HepG2 (cell line): ENCODE data around the gene LASP1. TPM values are rescaled to one million over a fixed set of nuclear protein-coding genes. Genes with fewer than 3 reads are reported as not detected.

Experiments
- ARID2 ChIP-seq: sonication (generic); formaldehyde crosslinking; IDR thresholded peaks from 2 replicates; pipeline ENCODE4 v1.8.1; 2022; ENCODE audit warnings: mild to moderate bottlenecking, missing genetic modification reagents, borderline replicate concordance
- BCLAF1 ChIP-seq: fragments of 450-650 bp; IDR thresholded peaks from 2 replicates; pipeline ENCODE4 v1.6.1; 2017; ENCODE audit warnings: mild to moderate bottlenecking
- BORCS8-MEF2B ChIP-seq: sonication (generic); formaldehyde crosslinking; IDR thresholded peaks from 2 replicates; pipeline ENCODE4 v1.8.0; 2022; ENCODE audit warnings: mild to moderate bottlenecking, missing genetic modification reagents
- GMEB1 ChIP-seq: sonication (generic); formaldehyde crosslinking; IDR thresholded peaks from 2 replicates; pipeline ENCODE4 v1.5.1; 2020; ENCODE audit warnings: missing genetic modification reagents, mild to moderate bottlenecking, borderline replicate concordance
- HNRNPH1 ChIP-seq: fragments of 200-400 bp; formaldehyde crosslinking; optimal IDR thresholded peaks from 2 replicates; pipeline ENCODE3; 2017; ENCODE audit warnings: mild to moderate bottlenecking, low read depth, low read length
- HOXA7 ChIP-seq: sonication (generic); formaldehyde crosslinking; IDR thresholded peaks from 2 replicates; pipeline ENCODE4 v1.8.1; 2022; ENCODE audit warnings: mild to moderate bottlenecking, missing genetic modification reagents, moderate library complexity
- NR0B2 ChIP-seq: sonication (generic); formaldehyde crosslinking; IDR thresholded peaks from 2 replicates; pipeline ENCODE4 v1.4.0; 2020; ENCODE audit warnings: mild to moderate bottlenecking, missing genetic modification reagents
- PAX8 ChIP-seq: sonication (generic); formaldehyde crosslinking; IDR thresholded peaks from 2 replicates; pipeline ENCODE4 v1.8.0; 2022; ENCODE audit warnings: mild to moderate bottlenecking, missing genetic modification reagents, borderline replicate concordance
- POGK ChIP-seq: sonication (generic); formaldehyde crosslinking; conservative IDR thresholded peaks from 2 replicates; pipeline ENCODE4 v1.8.0; 2022; ENCODE audit warnings: mild to moderate bottlenecking, moderate library complexity, missing genetic modification reagents
- SYNCRIP ChIP-seq: fragments of 200-400 bp; formaldehyde crosslinking; IDR thresholded peaks from 2 replicates; pipeline ENCODE4 v1.6.1; 2018; ENCODE audit warnings: mild to moderate bottlenecking, low read depth, low read length; ENCODE audit not compliant: insufficient read depth
- ZNF142 ChIP-seq: sonication (generic); formaldehyde crosslinking; IDR thresholded peaks from 2 replicates; pipeline ENCODE4 v1.4.0; 2020; ENCODE audit warnings: missing genetic modification reagents
- ZNF572 ChIP-seq: sonication (generic); formaldehyde crosslinking; IDR thresholded peaks from 2 replicates; pipeline ENCODE4 v1.5.1; 2020; ENCODE audit warnings: mild to moderate bottlenecking, missing genetic modification reagents
- polyA plus RNA-seq, 8 experiments: library from polyadenylated mRNA; depleted of rRNA in 3 of 8; stranded (reverse) in 7 of 8; unstranded in 1 of 8; fragments of >200 nt; fragmentation: Illumina TruSeq in 4 of 8; extraction: Trizol in 4 of 8; gene quantifications; 2 replicates each; pipeline versions ENCODE4 v1.2.1 to v1.2.3, GENCODE V29; 2011 to 2016; ENCODE audit warnings: low read depth in 4 of 8, missing spikeins in 1 of 8, mixed read lengths in 1 of 8; ENCODE audit not compliant: insufficient read depth in 1 of 8
- total RNA-seq, 5 experiments: library from RNA; depleted of rRNA; stranded (reverse); fragments of >200 nt; fragmentation: Illumina TruSeq; extraction: Trizol; gene quantifications; 2 replicates each; pipeline ENCODE4 v1.2.3, GENCODE V29; 2016; ENCODE audit warnings: low read depth in 1 of 5

The LASP1 gene
- total and polyA plus RNA-seq, 2 of the 13 experiments (the other 11 are each of a cell fraction or from before 2014, with no cell fraction given) = 70.1 to 97.0 TPM

GRCh38 chr17:38914741-38915638, 45.1 kb downstream of the LASP1 start (continued):
- no peak for TF ChIP-seq HNRNPH1
- TF ChIP-seq POGK (CRISPR knock-in tag) = peak; percentile 74; the same call in 1 of the 2 replicates
- TF ChIP-seq HOXA7 (CRISPR knock-in tag) = no peak
- no peak; the same call in 1 of the 2 replicates for TF ChIP-seq GMEB1 (CRISPR knock-in tag)
- TF ChIP-seq BORCS8-MEF2B (CRISPR knock-in tag) = no peak; the same call in 1 of the 2 replicates
- TF ChIP-seq ZNF142 (CRISPR knock-in tag) = no peak
- TF ChIP-seq NR0B2 = no peak
- no peak for TF ChIP-seq BCLAF1
- TF ChIP-seq ZNF572 = peak; percentile 85; the same call in 1 of the 2 replicates
- no peak for TF ChIP-seq ARID2 (CRISPR knock-in tag)
- TF ChIP-seq PAX8 (CRISPR knock-in tag) = no peak
- no peak for TF ChIP-seq SYNCRIP
